GM23248 (cell line): ENCODE results near the gene SLC7A4.

Source experiments
- EZH2 ChIP-seq: fragments of 200-600 bp; sonication (generic); IDR thresholded peaks from 2 replicates; pipeline ENCODE4 v1.6.1; 2018; ENCODE audit warnings: antibody characterized with exemption, mild to moderate bottlenecking; ENCODE audit not compliant: insufficient read depth, poor library complexity, severe bottlenecking
- EZH2phosphoT487 ChIP-seq: fragments of 200-600 bp; sonication (generic); IDR thresholded peaks from 2 replicates; pipeline ENCODE4 v1.6.1; 2018; ENCODE audit warnings: antibody characterized with exemption, moderate library complexity, mild to moderate bottlenecking, low read depth; ENCODE audit not compliant: insufficient read depth

GRCh38 chr22:21073023-21073422 is 40.7 kb upstream of the SLC7A4 start:
- TF ChIP-seq EZH2 (no peak), EZH2phosphoT487 (no peak)
